Hepatocyte (in vitro differentiated cells): ENCODE measurements around the gene ELAC1. TPM values are rescaled to one million over a fixed set of nuclear protein-coding genes. Genes with fewer than 3 reads are reported as not detected.

Source experiments
- DNase-seq: peaks from one replicate; pipeline ENCODE4 v3.0.0-alpha.2; 2016; ENCODE audit warnings: low spot score
- H2AFZ ChIP-seq: fragments of 200-600 bp; sonication (generic); 2 replicates; pipeline ENCODE4 v1.6.0; 2016; ENCODE audit warnings: antibody characterized with exemption, mild to moderate bottlenecking
- H3K27ac ChIP-seq: fragments of 200-600 bp; sonication (generic); 2 replicates; pipeline ENCODE4 v1.5.1; 2016; ENCODE audit warnings: mild to moderate bottlenecking
- H3K27me3 ChIP-seq: fragments of 200-600 bp; sonication (generic); 2 replicates; pipeline ENCODE4 v1.6.1; 2016
- H3K36me3 ChIP-seq: fragments of 200-600 bp; sonication (generic); replicated peaks from 2 replicates; pipeline ENCODE4 v1.5.1; 2016; ENCODE audit warnings: low read depth; ENCODE audit not compliant: insufficient read depth
- H3K4me1 ChIP-seq: fragments of 200-600 bp; sonication (generic); 2 replicates; pipeline ENCODE4 v1.5.1; 2016; ENCODE audit warnings: mild to moderate bottlenecking, moderate library complexity; ENCODE audit not compliant: insufficient read depth
- H3K4me2 ChIP-seq: fragments of 200-600 bp; sonication (generic); 2 replicates; pipeline ENCODE4 v1.6.0; 2016
- H3K4me3 ChIP-seq: fragments of 200-600 bp; sonication (generic); 2 replicates; pipeline ENCODE4 v1.5.1; 2016; ENCODE audit warnings: mild to moderate bottlenecking
- H3K79me2 ChIP-seq: fragments of 200-600 bp; sonication (generic); 2 replicates; pipeline ENCODE4 v1.6.0; 2017; ENCODE audit warnings: mild to moderate bottlenecking
- H3K9me2 ChIP-seq: fragments of 200-600 bp; sonication (generic); replicated peaks from 2 replicates; pipeline ENCODE4 v1.6.0; 2017; ENCODE audit warnings: mild to moderate bottlenecking; ENCODE audit not compliant: insufficient read depth
- H3K9me3 ChIP-seq: fragments of 200-600 bp; sonication (generic); 2 replicates; pipeline ENCODE4 v1.5.1; 2016; ENCODE audit warnings: low read depth, mild to moderate bottlenecking
- H4K20me1 ChIP-seq: fragments of 200-600 bp; sonication (generic); 2 replicates; pipeline ENCODE4 v1.6.0; 2016; ENCODE audit warnings: mild to moderate bottlenecking; ENCODE audit not compliant: insufficient read depth, poor library complexity, severe bottlenecking
- EZH2 ChIP-seq: fragments of 200-600 bp; sonication (generic); IDR thresholded peaks from 2 replicates; pipeline ENCODE4 v1.6.1; 2016; ENCODE audit warnings: antibody characterized with exemption, mild to moderate bottlenecking, borderline replicate concordance
- EZH2phosphoT487 ChIP-seq: fragments of 200-600 bp; sonication (generic); IDR thresholded peaks from one replicate; pipeline ENCODE4 v1.6.1; 2018; ENCODE audit warnings: antibody characterized with exemption, mild to moderate bottlenecking, low read depth, moderate library complexity; ENCODE audit not compliant: unreplicated experiment, severe bottlenecking
- WGBS: methylation state at CpG from one replicate; pipeline ENCODE4 v1.1.6; 2016; ENCODE audit warnings: low lambda C conversion rate; ENCODE audit errors: missing lambda C conversion rate; 5-methylcytosine and 5-hydroxymethylcytosine counted together
- polyA plus RNA-seq: library from polyadenylated mRNA; unstranded; fragments of >200 nt; fragmentation: Nextera tagmentation; extraction: Ambion mirVana; gene quantifications from 2 replicates; pipeline ENCODE4 v1.2.1, GENCODE V29; 2016
- total RNA-seq: library from RNA; depleted of rRNA; stranded (reverse); fragments of >200 nt; gene quantifications from 2 replicates; pipeline ENCODE4 v1.2.3, GENCODE V29; 2014
- TF ChIP-seq, protein P1 (sequence below): fragments of 200-600 bp; sonication (generic); IDR thresholded peaks from 2 replicates; pipeline ENCODE4 v1.5.1; 2016; ENCODE audit warnings: antibody characterized with exemption, mild to moderate bottlenecking; ENCODE audit not compliant: poor library complexity

ELAC1 gene
- total and polyA plus RNA-seq, 2 experiments from 2014 or later, result 9.4 to 14.7 TPM

DNA sequence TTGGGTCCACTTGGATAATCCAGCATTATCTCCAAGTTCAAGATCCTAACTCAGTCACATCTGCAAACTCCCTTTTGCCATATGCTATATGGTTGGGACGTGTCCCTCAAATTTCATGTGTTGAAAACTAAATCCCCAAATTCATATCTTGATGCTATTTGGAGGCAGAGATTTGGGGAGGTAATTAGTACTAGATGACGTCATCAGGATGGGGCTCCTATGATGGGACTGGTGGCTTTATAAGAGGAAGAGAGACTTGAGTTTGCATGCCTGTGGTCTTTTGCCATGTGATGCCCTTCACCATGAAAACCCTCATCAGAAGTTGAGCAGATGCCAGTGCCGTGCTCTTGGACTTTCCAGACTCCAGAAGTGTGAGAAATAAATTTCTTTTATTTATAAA is 45.4 kb downstream of the ELAC1 start:
- DNase-seq, result no peak
- H2AFZ ChIP-seq, result no peak overlapping the region
- no peak overlapping the region for H3K4me2 ChIP-seq
- H3K27ac ChIP-seq, result no peak overlapping the region
- H3K9me2 ChIP-seq, result no peaks in the 10 kb centered on the region
- H4K20me1 ChIP-seq, result no peaks in the 10 kb centered on the region
- H3K4me1 ChIP-seq, result no peaks in the 10 kb centered on the region
- H3K4me3 ChIP-seq, result no peak overlapping the region
- no peaks in the 10 kb centered on the region for H3K79me2 ChIP-seq
- no peaks in the 10 kb centered on the region for H3K9me3 ChIP-seq
- whole genome bisulfite sequencing, result 99% methylated on average over 3 of the region's 3 CpGs
- no peaks in the 10 kb centered on the region for H3K36me3 ChIP-seq
- TF ChIP-seq, protein P1, sequence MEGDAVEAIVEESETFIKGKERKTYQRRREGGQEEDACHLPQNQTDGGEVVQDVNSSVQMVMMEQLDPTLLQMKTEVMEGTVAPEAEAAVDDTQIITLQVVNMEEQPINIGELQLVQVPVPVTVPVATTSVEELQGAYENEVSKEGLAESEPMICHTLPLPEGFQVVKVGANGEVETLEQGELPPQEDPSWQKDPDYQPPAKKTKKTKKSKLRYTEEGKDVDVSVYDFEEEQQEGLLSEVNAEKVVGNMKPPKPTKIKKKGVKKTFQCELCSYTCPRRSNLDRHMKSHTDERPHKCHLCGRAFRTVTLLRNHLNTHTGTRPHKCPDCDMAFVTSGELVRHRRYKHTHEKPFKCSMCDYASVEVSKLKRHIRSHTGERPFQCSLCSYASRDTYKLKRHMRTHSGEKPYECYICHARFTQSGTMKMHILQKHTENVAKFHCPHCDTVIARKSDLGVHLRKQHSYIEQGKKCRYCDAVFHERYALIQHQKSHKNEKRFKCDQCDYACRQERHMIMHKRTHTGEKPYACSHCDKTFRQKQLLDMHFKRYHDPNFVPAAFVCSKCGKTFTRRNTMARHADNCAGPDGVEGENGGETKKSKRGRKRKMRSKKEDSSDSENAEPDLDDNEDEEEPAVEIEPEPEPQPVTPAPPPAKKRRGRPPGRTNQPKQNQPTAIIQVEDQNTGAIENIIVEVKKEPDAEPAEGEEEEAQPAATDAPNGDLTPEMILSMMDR, result no peak
- TF ChIP-seq EZH2 (no peak), EZH2phosphoT487 (no peak)
- H3K27me3 ChIP-seq, result no peaks in the 10 kb centered on the region

DNA sequence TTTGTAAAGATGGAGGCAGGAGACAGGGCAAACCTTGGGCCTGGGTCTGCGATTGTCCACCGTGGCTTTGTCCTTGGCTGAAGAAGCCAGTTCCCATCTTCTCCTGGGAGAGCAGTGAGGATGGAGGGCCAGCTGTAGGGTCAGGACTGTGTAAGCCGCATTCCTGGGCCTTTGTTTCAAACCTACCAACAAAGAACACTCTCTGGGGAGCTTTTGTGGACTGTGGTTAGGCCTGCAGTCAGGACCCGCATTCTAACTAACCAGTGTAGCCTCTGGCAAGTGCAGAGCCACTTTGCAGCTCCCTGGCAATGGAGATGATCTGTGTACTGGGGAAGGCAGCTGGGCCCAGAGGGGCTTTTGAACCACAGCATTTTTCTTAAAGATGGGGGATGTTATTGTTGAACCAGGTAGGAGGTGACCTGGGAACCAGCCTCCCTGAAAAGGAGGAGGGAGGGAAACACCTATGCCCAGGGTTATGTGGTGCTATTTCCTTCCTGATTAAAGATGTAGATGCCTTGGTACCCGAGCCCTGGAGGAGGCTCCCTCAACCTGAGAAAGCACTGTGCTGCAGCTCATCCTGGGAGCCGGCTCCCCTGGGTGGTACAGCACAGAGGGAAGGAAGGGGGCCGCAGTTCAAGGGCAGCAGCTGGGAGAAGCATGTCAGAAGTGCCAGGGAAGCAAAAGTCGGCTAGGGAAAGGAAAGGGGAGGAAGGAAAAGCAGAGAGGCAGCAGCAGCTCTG is 49.5 kb downstream of the ELAC1 start:
- no peak overlapping the region for H2AFZ ChIP-seq
- H3K36me3 ChIP-seq, result no peaks in the 10 kb centered on the region
- WGBS, result 82% methylated on average over 8 of the region's 8 CpGs
- no peaks in the 10 kb centered on the region for H3K27me3 ChIP-seq
- no peaks in the 10 kb centered on the region for H3K4me1 ChIP-seq
- H3K9me2 ChIP-seq, result no peaks in the 10 kb centered on the region
- no peak overlapping the region for H3K4me2 ChIP-seq
- H3K27ac ChIP-seq, result no peak overlapping the region
- no peaks in the 10 kb centered on the region for H4K20me1 ChIP-seq
- no peaks in the 10 kb centered on the region for H3K79me2 ChIP-seq
- TF ChIP-seq EZH2 (no peak), EZH2phosphoT487 (no peak)
- TF ChIP-seq, protein P1, result no peak
- DNase-seq, result no peak
- H3K4me3 ChIP-seq, result no peak overlapping the region
- H3K9me3 ChIP-seq, result no peaks in the 10 kb centered on the region

- no peak overlapping the region for H3K4me3 ChIP-seq
- no peaks in the 10 kb centered on the region for H4K20me1 ChIP-seq
- 83% methylated on average over 5 of the region's 5 CpGs for WGBS
- H3K27ac ChIP-seq, result no peak overlapping the region
- no peaks in the 10 kb centered on the region for H3K36me3 ChIP-seq
- TF ChIP-seq EZH2, result no peak
- no peak for TF ChIP-seq EZH2phosphoT487
- TF ChIP-seq, protein P1, result no peak
- H3K9me3 ChIP-seq, result no peaks in the 10 kb centered on the region
- H3K27me3 ChIP-seq, result no peaks in the 10 kb centered on the region
- DNase-seq, result no peak
- no peaks in the 10 kb centered on the region for H3K4me1 ChIP-seq
- peaks cover 7% of the 10 kb centered on the region for H3K79me2 ChIP-seq
- H3K4me2 ChIP-seq, result no peak overlapping the region
- no peak overlapping the region for H2AFZ ChIP-seq
- no peaks in the 10 kb centered on the region for H3K9me2 ChIP-seq
These were observed 52.7 kb downstream of the ELAC1 start for GRCh38 chr18:51020536-51020935.
